SK-N-SH treated with all-trans-retinoic acid at 6 μM for 48 hours (cell line): ENCODE results near the gene ABITRAM.

Source experiments
- ATAC-seq: fragments of 200-7000 bp; cut with Tn5 transposase; 3 replicates; pipeline ENCODE4 v1.9.1; 2020; ENCODE audit warnings: mild to moderate bottlenecking, moderate library complexity
- ARNTL ChIP-seq: fragments of 450-650 bp; formaldehyde crosslinking; IDR thresholded peaks from 2 replicates; pipeline ENCODE4 v1.5.0; 2020; ENCODE audit warnings: low read depth, mild to moderate bottlenecking, moderate library complexity, borderline replicate concordance
- BACH2 ChIP-seq: fragments of 250-450 bp; sonication (Bioruptor Pico); IDR thresholded peaks from 2 replicates; pipeline ENCODE4 v1.9.0; 2021; ENCODE audit warnings: mild to moderate bottlenecking, borderline replicate concordance
- CSDC2 ChIP-seq: fragments of 250-450 bp; sonication (Bioruptor Pico); IDR thresholded peaks from 2 replicates; pipeline ENCODE4 v1.5.0; 2020; ENCODE audit warnings: mild to moderate bottlenecking, moderate library complexity
- ESRRG ChIP-seq: fragments of 250-450 bp; sonication (Bioruptor Pico); IDR thresholded peaks from 2 replicates; pipeline ENCODE4 v1.6.1; 2021; ENCODE audit warnings: mild to moderate bottlenecking
- GLIS3 ChIP-seq: fragments of 250-450 bp; sonication (Bioruptor Pico); IDR thresholded peaks from 2 replicates; pipeline ENCODE4 v1.5.0; 2020; ENCODE audit warnings: mild to moderate bottlenecking, moderate library complexity
- ISL1 ChIP-seq: fragments of 250-450 bp; sonication (Bioruptor Pico); IDR thresholded peaks from 2 replicates; pipeline ENCODE4 v2.1.2; 2022; ENCODE audit warnings: mild to moderate bottlenecking, moderate library complexity
- OSR1 ChIP-seq: fragments of 250-450 bp; sonication (Bioruptor Pico); IDR thresholded peaks from 2 replicates; pipeline ENCODE4 v1.8.0; 2022; ENCODE audit warnings: moderate library complexity, mild to moderate bottlenecking, inconsistent platforms
- PPARA ChIP-seq: fragments of 250-450 bp; sonication (Bioruptor Pico); IDR thresholded peaks from 2 replicates; pipeline ENCODE4 v1.5.0; 2020; ENCODE audit warnings: mild to moderate bottlenecking, borderline replicate concordance
- RARB ChIP-seq: fragments of 250-450 bp; sonication (Bioruptor Pico); IDR thresholded peaks from 2 replicates; pipeline ENCODE4 v1.8.0; 2021; ENCODE audit warnings: mild to moderate bottlenecking, moderate library complexity
- SNAI2 ChIP-seq: fragments of 250-450 bp; sonication (Bioruptor Pico); IDR thresholded peaks from 2 replicates; pipeline ENCODE4 v1.5.0; 2020; ENCODE audit warnings: mild to moderate bottlenecking, moderate library complexity
- TCF4 ChIP-seq: fragments of 250-450 bp; sonication (Bioruptor Pico); IDR thresholded peaks from 2 replicates; pipeline ENCODE4 v1.8.0; 2021; ENCODE audit warnings: mild to moderate bottlenecking, moderate library complexity, borderline replicate concordance
- ZC3H10 ChIP-seq: fragments of 250-450 bp; sonication (Bioruptor Pico); IDR thresholded peaks from 2 replicates; pipeline ENCODE4 v1.5.1; 2021; ENCODE audit warnings: mild to moderate bottlenecking, moderate library complexity
- ZFP3 ChIP-seq: fragments of 250-450 bp; sonication (Bioruptor Pico); IDR thresholded peaks from 2 replicates; pipeline ENCODE4 v1.5.0; 2020; ENCODE audit warnings: mild to moderate bottlenecking, moderate library complexity
- ZNF565 ChIP-seq: fragments of 450-650 bp; formaldehyde crosslinking; conservative IDR thresholded peaks from 2 replicates; pipeline ENCODE4 v1.5.0; 2020; ENCODE audit warnings: low read depth, mild to moderate bottlenecking, moderate library complexity
- ZNF70 ChIP-seq: fragments of 450-650 bp; formaldehyde crosslinking; IDR thresholded peaks from 2 replicates; pipeline ENCODE4 v1.5.0; 2020; ENCODE audit warnings: mild to moderate bottlenecking, moderate library complexity
- ZNF8 ChIP-seq: fragments of 450-650 bp; formaldehyde crosslinking; IDR thresholded peaks from 2 replicates; pipeline ENCODE4 v1.5.0; 2020; ENCODE audit warnings: mild to moderate bottlenecking, moderate library complexity
- TF ChIP-seq, protein P1 (sequence below): fragments of 250-450 bp; sonication (Bioruptor Pico); IDR thresholded peaks from 2 replicates; pipeline ENCODE4 v1.8.0; 2021; ENCODE audit warnings: low read depth, mild to moderate bottlenecking, moderate library complexity, borderline replicate concordance
- TF ChIP-seq, protein P2 (sequence below): fragments of 250-450 bp; sonication (Bioruptor Pico); IDR thresholded peaks from 2 replicates; pipeline ENCODE4 v1.8.0; 2020; ENCODE audit warnings: mild to moderate bottlenecking, moderate library complexity, borderline replicate concordance
- TF ChIP-seq, protein P3 (sequence below): fragments of 250-450 bp; sonication (Bioruptor Pico); IDR thresholded peaks from 2 replicates; pipeline ENCODE4 v1.5.1; 2021; ENCODE audit warnings: mild to moderate bottlenecking, moderate library complexity
- TF ChIP-seq, protein P4 (sequence below): fragments of 250-450 bp; sonication (Bioruptor Pico); IDR thresholded peaks from 2 replicates; pipeline ENCODE4 v1.5.1; 2020; ENCODE audit warnings: low read depth, mild to moderate bottlenecking, moderate library complexity
- TF ChIP-seq, protein P5 (sequence below): fragments of 250-450 bp; sonication (Bioruptor Pico); IDR thresholded peaks from 2 replicates; pipeline ENCODE4 v1.5.0; 2020; ENCODE audit warnings: mild to moderate bottlenecking, moderate library complexity

Gene ABITRAM

DNA sequence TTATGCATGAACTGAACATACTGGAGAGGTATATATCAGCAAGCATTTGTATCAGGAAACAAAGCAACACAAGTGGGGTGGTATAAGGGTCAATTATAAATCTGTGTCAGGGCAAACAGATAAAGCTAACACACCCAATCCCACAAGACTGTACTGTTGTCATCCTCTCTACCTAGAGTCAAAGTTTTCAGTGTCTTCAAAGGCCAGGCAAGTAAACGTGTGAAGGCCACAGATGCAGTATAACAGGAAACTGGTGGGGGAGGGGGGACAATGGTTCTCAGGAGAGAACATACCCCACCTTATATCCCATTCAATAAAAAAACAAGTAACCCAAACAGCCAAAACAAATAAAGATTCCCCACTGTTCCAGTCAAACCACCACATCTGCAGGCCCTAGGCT, 22.4 kb upstream of the ABITRAM start:
- no peak for ATAC-seq
- TF ChIP-seq, protein P1, sequence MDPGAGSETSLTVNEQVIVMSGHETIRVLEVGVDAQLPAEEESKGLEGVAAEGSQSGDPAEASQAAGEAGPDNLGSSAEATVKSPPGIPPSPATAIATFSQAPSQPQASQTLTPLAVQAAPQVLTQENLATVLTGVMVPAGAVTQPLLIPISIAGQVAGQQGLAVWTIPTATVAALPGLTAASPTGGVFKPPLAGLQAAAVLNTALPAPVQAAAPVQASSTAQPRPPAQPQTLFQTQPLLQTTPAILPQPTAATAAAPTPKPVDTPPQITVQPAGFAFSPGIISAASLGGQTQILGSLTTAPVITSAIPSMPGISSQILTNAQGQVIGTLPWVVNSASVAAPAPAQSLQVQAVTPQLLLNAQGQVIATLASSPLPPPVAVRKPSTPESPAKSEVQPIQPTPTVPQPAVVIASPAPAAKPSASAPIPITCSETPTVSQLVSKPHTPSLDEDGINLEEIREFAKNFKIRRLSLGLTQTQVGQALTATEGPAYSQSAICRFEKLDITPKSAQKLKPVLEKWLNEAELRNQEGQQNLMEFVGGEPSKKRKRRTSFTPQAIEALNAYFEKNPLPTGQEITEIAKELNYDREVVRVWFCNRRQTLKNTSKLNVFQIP (CRISPR knock-in tag): no peak
- no peak for TF ChIP-seq GLIS3 (CRISPR knock-in tag)

DNA sequence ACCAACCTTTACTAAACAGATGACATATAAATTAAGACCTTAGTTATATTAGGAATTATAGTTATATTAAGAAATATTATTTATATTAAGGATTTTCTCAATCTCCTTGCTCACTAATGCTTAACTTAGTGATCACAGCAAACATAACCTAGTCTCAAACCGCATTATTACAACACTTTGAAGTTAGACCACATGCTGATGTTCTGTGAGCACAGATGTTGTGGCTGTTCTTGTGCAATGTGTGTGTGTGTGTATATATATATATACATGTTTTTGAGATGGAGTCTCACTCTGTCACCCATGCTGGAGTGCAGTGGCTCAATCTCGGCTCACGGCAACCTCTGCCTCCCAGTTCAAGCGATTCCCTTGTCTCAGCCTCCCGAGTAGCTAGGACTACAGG, 20.8 kb upstream of the ABITRAM start:
- TF ChIP-seq ZFP3 (CRISPR knock-in tag) (no peak), OSR1 (CRISPR knock-in tag) (no peak), ARNTL (no peak), RARB (CRISPR knock-in tag) (no peak), ZNF70 (no peak), ZNF565 (CRISPR knock-in tag) (no peak), ISL1 (CRISPR knock-in tag) (no peak), TCF4 (no peak), CSDC2 (CRISPR knock-in tag) (no peak), ZNF8 (no peak), ESRRG (CRISPR knock-in tag) (no peak), BACH2 (CRISPR knock-in tag) (no peak), PPARA (CRISPR knock-in tag) (no peak), ZC3H10 (CRISPR knock-in tag) (no peak)
- TF ChIP-seq, protein P2, sequence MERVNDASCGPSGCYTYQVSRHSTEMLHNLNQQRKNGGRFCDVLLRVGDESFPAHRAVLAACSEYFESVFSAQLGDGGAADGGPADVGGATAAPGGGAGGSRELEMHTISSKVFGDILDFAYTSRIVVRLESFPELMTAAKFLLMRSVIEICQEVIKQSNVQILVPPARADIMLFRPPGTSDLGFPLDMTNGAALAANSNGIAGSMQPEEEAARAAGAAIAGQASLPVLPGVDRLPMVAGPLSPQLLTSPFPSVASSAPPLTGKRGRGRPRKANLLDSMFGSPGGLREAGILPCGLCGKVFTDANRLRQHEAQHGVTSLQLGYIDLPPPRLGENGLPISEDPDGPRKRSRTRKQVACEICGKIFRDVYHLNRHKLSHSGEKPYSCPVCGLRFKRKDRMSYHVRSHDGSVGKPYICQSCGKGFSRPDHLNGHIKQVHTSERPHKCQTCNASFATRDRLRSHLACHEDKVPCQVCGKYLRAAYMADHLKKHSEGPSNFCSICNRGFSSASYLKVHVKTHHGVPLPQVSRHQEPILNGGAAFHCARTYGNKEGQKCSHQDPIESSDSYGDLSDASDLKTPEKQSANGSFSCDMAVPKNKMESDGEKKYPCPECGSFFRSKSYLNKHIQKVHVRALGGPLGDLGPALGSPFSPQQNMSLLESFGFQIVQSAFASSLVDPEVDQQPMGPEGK: no peak
- TF ChIP-seq, protein P1 (CRISPR knock-in tag): no peak
- TF ChIP-seq, protein P3, sequence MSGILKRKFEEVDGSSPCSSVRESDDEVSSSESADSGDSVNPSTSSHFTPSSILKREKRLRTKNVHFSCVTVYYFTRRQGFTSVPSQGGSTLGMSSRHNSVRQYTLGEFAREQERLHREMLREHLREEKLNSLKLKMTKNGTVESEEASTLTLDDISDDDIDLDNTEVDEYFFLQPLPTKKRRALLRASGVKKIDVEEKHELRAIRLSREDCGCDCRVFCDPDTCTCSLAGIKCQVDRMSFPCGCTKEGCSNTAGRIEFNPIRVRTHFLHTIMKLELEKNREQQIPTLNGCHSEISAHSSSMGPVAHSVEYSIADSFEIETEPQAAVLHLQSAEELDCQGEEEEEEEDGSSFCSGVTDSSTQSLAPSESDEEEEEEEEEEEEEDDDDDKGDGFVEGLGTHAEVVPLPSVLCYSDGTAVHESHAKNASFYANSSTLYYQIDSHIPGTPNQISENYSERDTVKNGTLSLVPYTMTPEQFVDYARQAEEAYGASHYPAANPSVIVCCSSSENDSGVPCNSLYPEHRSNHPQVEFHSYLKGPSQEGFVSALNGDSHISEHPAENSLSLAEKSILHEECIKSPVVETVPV (CRISPR knock-in tag): no peak
- ATAC-seq: no peak

DNA sequence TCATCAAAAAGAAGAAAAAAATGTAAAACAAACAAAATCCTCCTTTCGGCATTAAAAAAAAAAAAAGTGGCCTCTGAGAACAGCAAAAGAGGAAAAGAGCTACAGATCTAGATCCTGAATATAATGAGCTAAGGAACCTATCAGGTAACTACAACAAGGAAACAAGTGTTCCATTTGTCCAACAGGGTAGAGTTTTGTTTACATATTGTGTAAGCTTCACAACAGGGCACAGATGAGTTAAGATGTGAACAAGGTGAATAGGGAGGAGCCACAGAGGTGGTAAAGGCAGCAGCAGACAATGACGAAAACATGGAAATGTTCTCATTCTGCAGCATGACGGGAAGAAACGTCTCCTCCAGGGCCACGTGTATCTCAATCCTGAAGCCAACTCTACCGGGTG, 14.7 kb upstream of the ABITRAM start:
- TF ChIP-seq ARNTL (no peak), PPARA (CRISPR knock-in tag) (no peak), ISL1 (CRISPR knock-in tag) (no peak), BACH2 (CRISPR knock-in tag) (no peak), SNAI2 (CRISPR knock-in tag) (no peak), CSDC2 (CRISPR knock-in tag) (no peak), OSR1 (CRISPR knock-in tag) (no peak), ZFP3 (CRISPR knock-in tag) (no peak), ZNF565 (CRISPR knock-in tag) (no peak), ZC3H10 (CRISPR knock-in tag) (no peak), RARB (CRISPR knock-in tag) (no peak)
- TF ChIP-seq, protein P2: no peak
- TF ChIP-seq, protein P4, sequence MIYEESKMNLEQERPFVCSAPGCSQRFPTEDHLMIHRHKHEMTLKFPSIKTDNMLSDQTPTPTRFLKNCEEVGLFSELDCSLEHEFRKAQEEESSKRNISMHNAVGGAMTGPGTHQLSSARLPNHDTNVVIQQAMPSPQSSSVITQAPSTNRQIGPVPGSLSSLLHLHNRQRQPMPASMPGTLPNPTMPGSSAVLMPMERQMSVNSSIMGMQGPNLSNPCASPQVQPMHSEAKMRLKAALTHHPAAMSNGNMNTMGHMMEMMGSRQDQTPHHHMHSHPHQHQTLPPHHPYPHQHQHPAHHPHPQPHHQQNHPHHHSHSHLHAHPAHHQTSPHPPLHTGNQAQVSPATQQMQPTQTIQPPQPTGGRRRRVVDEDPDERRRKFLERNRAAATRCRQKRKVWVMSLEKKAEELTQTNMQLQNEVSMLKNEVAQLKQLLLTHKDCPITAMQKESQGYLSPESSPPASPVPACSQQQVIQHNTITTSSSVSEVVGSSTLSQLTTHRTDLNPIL: no peak
- TF ChIP-seq, protein P3 (CRISPR knock-in tag): no peak
- TF ChIP-seq, protein P5, sequence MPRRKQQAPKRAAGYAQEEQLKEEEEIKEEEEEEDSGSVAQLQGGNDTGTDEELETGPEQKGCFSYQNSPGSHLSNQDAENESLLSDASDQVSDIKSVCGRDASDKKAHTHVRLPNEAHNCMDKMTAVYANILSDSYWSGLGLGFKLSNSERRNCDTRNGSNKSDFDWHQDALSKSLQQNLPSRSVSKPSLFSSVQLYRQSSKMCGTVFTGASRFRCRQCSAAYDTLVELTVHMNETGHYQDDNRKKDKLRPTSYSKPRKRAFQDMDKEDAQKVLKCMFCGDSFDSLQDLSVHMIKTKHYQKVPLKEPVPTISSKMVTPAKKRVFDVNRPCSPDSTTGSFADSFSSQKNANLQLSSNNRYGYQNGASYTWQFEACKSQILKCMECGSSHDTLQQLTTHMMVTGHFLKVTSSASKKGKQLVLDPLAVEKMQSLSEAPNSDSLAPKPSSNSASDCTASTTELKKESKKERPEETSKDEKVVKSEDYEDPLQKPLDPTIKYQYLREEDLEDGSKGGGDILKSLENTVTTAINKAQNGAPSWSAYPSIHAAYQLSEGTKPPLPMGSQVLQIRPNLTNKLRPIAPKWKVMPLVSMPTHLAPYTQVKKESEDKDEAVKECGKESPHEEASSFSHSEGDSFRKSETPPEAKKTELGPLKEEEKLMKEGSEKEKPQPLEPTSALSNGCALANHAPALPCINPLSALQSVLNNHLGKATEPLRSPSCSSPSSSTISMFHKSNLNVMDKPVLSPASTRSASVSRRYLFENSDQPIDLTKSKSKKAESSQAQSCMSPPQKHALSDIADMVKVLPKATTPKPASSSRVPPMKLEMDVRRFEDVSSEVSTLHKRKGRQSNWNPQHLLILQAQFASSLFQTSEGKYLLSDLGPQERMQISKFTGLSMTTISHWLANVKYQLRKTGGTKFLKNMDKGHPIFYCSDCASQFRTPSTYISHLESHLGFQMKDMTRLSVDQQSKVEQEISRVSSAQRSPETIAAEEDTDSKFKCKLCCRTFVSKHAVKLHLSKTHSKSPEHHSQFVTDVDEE (CRISPR knock-in tag): no peak
- TF ChIP-seq, protein P1 (CRISPR knock-in tag): no peak
- no peak for ATAC-seq
